Nephron progenitor cell (in vitro differentiated cells): ENCODE results near the gene MAJIN.

Source experiments
- DNase-seq: peaks from one replicate; pipeline ENCODE4 v3.0.0; 2021
- H3K27ac Mint-ChIP-seq: 2 replicates; pipeline ENCODE4 v1.8.0; 2021; ENCODE audit warnings: mild to moderate bottlenecking, moderate library complexity, mixed read lengths
- H3K27me3 Mint-ChIP-seq: 2 replicates; pipeline ENCODE4 v1.8.0; 2021; ENCODE audit warnings: mild to moderate bottlenecking, low read depth, mixed read lengths; ENCODE audit not compliant: poor library complexity
- H3K36me3 Mint-ChIP-seq: 2 replicates; pipeline ENCODE4 v1.8.0; 2021; ENCODE audit warnings: low read depth, mixed read lengths
- H3K4me1 Mint-ChIP-seq: 2 replicates; pipeline ENCODE4 v1.8.0; 2021; ENCODE audit warnings: mixed read lengths
- H3K4me3 Mint-ChIP-seq: 2 replicates; pipeline ENCODE4 v1.8.0; 2021; ENCODE audit warnings: mild to moderate bottlenecking, moderate library complexity, mixed read lengths
- H3K9me3 Mint-ChIP-seq: 2 replicates; pipeline ENCODE4 v1.8.0; 2021; ENCODE audit warnings: mild to moderate bottlenecking, moderate library complexity, mixed read lengths
- CTCF ChIP-seq: fragments of 200-600 bp; sonication (generic); IDR thresholded peaks from 2 replicates; pipeline ENCODE4 v1.5.0; 2021; ENCODE audit warnings: antibody characterized with exemption

Gene MAJIN

GRCh38 chr11:64894070-64894811 lies 77.7 kb downstream of the MAJIN start:
- DNase-seq, result peak; percentile 96
- Mint-ChIP-seq H3K9me3 (no peaks in the 10 kb centered on the region), H3K4me1 (peaks cover 26% of the 10 kb centered on the region), H3K27me3 (peaks cover 3% of the 10 kb centered on the region), H3K36me3 (peaks cover 5% of the 10 kb centered on the region), H3K27ac (no peak overlapping the region), H3K4me3 (no peak overlapping the region)
- TF ChIP-seq CTCF, result peak; percentile 89

- Mint-ChIP-seq H3K27ac (no peak overlapping the region), H3K36me3 (peaks cover 5% of the 10 kb centered on the region), H3K4me1 (peaks cover 34% of the 10 kb centered on the region), H3K27me3 (peaks cover 3% of the 10 kb centered on the region), H3K4me3 (no peak overlapping the region), H3K9me3 (no peaks in the 10 kb centered on the region)
- DNase-seq, result no peak
- no peak for TF ChIP-seq CTCF
These were observed 78.5 kb downstream of the MAJIN start for GRCh38 chr11:64893194-64894069.

DNA sequence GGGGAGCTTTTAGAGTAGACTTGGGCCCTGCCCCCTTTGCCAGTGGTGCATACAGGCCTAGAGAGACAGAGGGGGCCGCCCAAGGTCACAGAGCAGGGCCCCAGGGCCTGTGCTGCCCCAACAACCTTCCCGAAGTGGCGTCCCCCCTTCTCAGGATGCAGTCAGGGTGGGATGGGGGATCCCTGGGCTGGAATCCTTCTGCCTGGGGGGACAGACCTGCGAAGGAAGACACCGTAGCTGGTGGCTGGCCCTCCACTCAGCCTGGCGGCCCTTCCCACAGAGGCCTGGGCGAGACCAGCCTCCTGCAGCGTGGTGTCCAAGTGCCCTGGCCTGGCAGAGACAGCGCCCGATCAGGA lies 79.1 kb downstream of the MAJIN start:
- TF ChIP-seq CTCF, result no peak
- Mint-ChIP-seq H3K27me3 (peaks cover 3% of the 10 kb centered on the region), H3K4me1 (peaks cover 40% of the 10 kb centered on the region)

GRCh38 chr11:64892411-64892831 lies 79.5 kb downstream of the MAJIN start:
- Mint-ChIP-seq H3K27me3 (peaks cover 3% of the 10 kb centered on the region), H3K4me1 (peaks cover 43% of the 10 kb centered on the region), H3K36me3 (peaks cover 5% of the 10 kb centered on the region), H3K9me3 (no peaks in the 10 kb centered on the region), H3K4me3 (no peak overlapping the region), H3K27ac (peak overlapping the region; percentile 48)
- no peak for TF ChIP-seq CTCF
- DNase-seq, result no peak

More for the DNA sequence above, 79.1 kb downstream of the MAJIN start:
- Mint-ChIP-seq H3K36me3 (peaks cover 5% of the 10 kb centered on the region), H3K4me3 (no peak overlapping the region), H3K9me3 (no peaks in the 10 kb centered on the region), H3K27ac (no peak overlapping the region)
- DNase-seq, result no peak

DNA sequence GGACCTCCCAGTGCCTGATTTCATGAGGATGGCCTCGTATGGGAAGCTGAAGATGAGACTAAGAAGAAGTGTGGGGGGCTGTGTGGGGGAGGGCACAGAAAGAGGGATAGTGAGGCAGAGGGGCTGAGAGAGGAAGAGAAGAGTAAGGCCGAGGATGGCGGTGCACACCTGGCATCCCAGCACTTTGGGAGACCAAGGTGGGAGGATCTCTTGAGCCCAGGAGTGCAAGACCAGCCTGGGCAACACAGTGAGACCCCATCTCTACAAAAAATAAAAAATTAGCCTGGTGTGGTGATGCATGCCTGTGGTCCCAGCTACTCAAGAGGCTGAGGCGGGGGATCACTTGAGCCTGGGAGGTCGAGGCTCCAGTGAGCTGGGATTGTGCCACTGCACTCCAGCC lies 80.0 kb downstream of the MAJIN start:
- Mint-ChIP-seq H3K27me3 (peaks cover 3% of the 10 kb centered on the region), H3K36me3 (peaks cover under 1% of the 10 kb centered on the region), H3K4me3 (no peak overlapping the region), H3K9me3 (no peaks in the 10 kb centered on the region), H3K27ac (no peak overlapping the region), H3K4me1 (peaks cover 46% of the 10 kb centered on the region)
- no peak for DNase-seq
- no peak for TF ChIP-seq CTCF
